ENCODE results near the gene SYT1.
A peak's percentile ranks its signal among the peaks of the same experiment; 100 is the strongest.

Gene SYT1

DNA sequence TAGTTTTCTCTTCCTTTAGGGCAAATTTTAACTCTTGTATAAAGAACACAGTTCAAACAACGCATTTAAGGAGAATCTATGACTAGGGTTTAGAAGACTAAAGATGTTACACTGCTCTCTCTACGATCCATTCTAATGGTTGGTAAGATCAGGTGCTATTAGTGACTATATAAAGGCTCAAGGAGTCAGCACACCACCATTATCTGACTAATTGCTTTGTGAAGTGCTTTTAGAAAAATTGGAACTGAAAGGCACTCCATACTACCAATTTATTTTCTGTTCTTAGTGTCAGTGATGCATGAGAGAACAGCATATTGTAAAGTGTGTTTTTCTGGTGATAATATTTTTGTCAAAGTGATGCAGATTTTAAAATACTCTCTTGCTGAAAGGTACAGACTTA, 136.8 kb downstream of the SYT1 start:
- H3K9me3 ChIP-seq (ENCODE audit: control insufficient read depth, low read length) = no peaks in the 10 kb centered on the region
- H3K79me1 ChIP-seq (replicated peaks; ENCODE audit: low read length, poor library complexity, severe bottlenecking) = no peaks in the 10 kb centered on the region
- H3K27me3 ChIP-seq (ENCODE audit: control insufficient read depth in 1 of 2, insufficient read depth in 1 of 2, low read length in 2 of 2) = no peaks in the 10 kb centered on the region
- H3K4me1 ChIP-seq (ENCODE audit: control insufficient read depth, insufficient read depth, low read depth, low read length) = no peaks in the 10 kb centered on the region
- no peak overlapping the region for H2BK120ac ChIP-seq (ENCODE audit: low read depth, low read length)
- no peak overlapping the region for H4K91ac ChIP-seq (ENCODE audit: low read length)
- H3K36me3 ChIP-seq (ENCODE audit: control insufficient read depth in 1 of 2, insufficient read depth in 2 of 2, low read depth in 1 of 2, low read length in 2 of 2) = no peaks in the 10 kb centered on the region
- no peak overlapping the region for H3K27ac ChIP-seq (ENCODE audit: low read length, poor library complexity, severe bottlenecking)
- H3K9ac ChIP-seq (ENCODE audit: low read length) = no peak overlapping the region
- no peak overlapping the region for H3K18ac ChIP-seq (ENCODE audit: low read depth in 1 of 2, low read length in 2 of 2)
- H3K4me3 ChIP-seq (ENCODE audit: insufficient read depth in 1 of 2, low read depth in 1 of 2, low read length in 2 of 2) = no peak overlapping the region
- no peak overlapping the region for H3K14ac ChIP-seq (ENCODE audit: low read length in 2 of 2)
- H2AFZ ChIP-seq (ENCODE audit: low read depth, low read length) = no peak overlapping the region
- H2AK5ac ChIP-seq (ENCODE audit: low read length, severe bottlenecking) = no peak overlapping the region
- no peak overlapping the region for H2BK15ac ChIP-seq (ENCODE audit: low read depth, poor library complexity, severe bottlenecking)
- WGBS = no CpG with 5 or more reads among the region's 2 CpGs
- no peak overlapping the region for H3K4me2 ChIP-seq (ENCODE audit: low read length, poor library complexity, severe bottlenecking)
- H3K23ac ChIP-seq (ENCODE audit: low read length in 2 of 2) = no peak overlapping the region
- H3K4ac ChIP-seq (ENCODE audit: low read depth in 1 of 2, low read length in 2 of 2) = no peak overlapping the region
- H4K8ac ChIP-seq (ENCODE audit: low read length) = no peak overlapping the region
- H2BK5ac ChIP-seq (ENCODE audit: low read depth, low read length, poor library complexity, severe bottlenecking) = no peak overlapping the region
- no peak for DNase-seq
- H2BK12ac ChIP-seq (ENCODE audit: low read length in 2 of 2) = no peak overlapping the region

DNA sequence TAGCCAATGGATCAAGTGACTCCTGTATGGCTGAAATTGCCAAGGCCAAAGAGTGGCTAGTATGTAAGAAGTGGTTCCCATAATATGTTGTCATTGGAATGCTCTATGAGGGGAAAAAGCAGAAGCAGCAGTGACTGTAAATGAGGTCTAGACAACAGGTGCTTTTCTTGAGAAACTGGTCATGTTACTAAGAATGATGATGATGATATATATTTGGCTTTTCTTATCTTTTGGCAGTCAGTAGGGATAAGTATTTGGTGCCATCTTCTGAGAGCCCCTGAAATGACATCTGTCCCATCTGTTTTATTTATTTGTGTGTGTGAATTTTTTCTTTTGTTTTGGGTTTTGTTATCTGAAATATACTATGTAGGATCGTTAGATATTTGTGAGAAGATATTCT, 141.7 kb downstream of the SYT1 start:
- H3K4me3 ChIP-seq (ENCODE audit: insufficient read depth in 1 of 2, low read depth in 1 of 2, low read length in 2 of 2) = no peak overlapping the region
- H3K9ac ChIP-seq (ENCODE audit: low read length) = no peak overlapping the region
- H2BK12ac ChIP-seq (ENCODE audit: low read length in 2 of 2) = no peak overlapping the region
- H3K4me1 ChIP-seq (ENCODE audit: control insufficient read depth, insufficient read depth, low read depth, low read length) = no peaks in the 10 kb centered on the region
- peak; percentile 17 for DNase-seq
- no peak overlapping the region for H2BK5ac ChIP-seq (ENCODE audit: low read depth, low read length, poor library complexity, severe bottlenecking)
- WGBS = 75% methylated on average over 1 of the region's 1 CpG
- H3K79me1 ChIP-seq (replicated peaks; ENCODE audit: low read length, poor library complexity, severe bottlenecking) = no peaks in the 10 kb centered on the region
- H3K4me2 ChIP-seq (ENCODE audit: low read length, poor library complexity, severe bottlenecking) = no peak overlapping the region
- no peaks in the 10 kb centered on the region for H3K36me3 ChIP-seq (ENCODE audit: control insufficient read depth in 1 of 2, insufficient read depth in 2 of 2, low read depth in 1 of 2, low read length in 2 of 2)
- no peak overlapping the region for H2AK5ac ChIP-seq (ENCODE audit: low read length, severe bottlenecking)
- H4K91ac ChIP-seq (ENCODE audit: low read length) = no peak overlapping the region
- H3K9me3 ChIP-seq (ENCODE audit: control insufficient read depth, low read length) = no peaks in the 10 kb centered on the region
- no peak overlapping the region for H2BK120ac ChIP-seq (ENCODE audit: low read depth, low read length)
- H3K18ac ChIP-seq (ENCODE audit: low read depth in 1 of 2, low read length in 2 of 2) = no peak overlapping the region
- no peak overlapping the region for H2BK15ac ChIP-seq (ENCODE audit: low read depth, poor library complexity, severe bottlenecking)
- H3K23ac ChIP-seq (ENCODE audit: low read length in 2 of 2) = no peak overlapping the region
- H3K4ac ChIP-seq (ENCODE audit: low read depth in 1 of 2, low read length in 2 of 2) = no peak overlapping the region
- no peaks in the 10 kb centered on the region for H3K27me3 ChIP-seq (ENCODE audit: control insufficient read depth in 1 of 2, insufficient read depth in 1 of 2, low read length in 2 of 2)
- H4K8ac ChIP-seq (ENCODE audit: low read length) = no peak overlapping the region
- H2AFZ ChIP-seq (ENCODE audit: low read depth, low read length) = no peak overlapping the region
- no peak overlapping the region for H3K27ac ChIP-seq (ENCODE audit: low read length, poor library complexity, severe bottlenecking)
- no peak overlapping the region for H3K14ac ChIP-seq (ENCODE audit: low read length in 2 of 2)

DNA sequence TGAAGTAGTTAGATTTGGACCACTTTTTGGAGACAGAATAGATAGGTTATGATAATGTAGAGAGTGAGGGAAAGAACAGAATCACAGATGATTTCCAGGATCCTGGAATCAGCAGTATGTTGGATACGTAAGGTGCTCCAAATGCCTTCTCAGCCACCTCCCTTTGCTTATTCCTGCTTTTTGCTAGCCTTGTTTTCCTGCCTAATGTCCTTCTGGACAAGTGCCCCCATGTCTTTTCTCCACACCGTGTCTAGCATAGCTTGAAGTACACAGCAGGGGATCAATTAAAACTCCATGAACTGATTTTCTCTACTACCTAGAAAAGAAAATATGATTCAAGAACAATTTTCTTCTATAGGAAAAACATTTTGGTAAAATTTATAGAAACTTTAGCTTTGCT, 144.0 kb downstream of the SYT1 start:
- Histone ChIP-seq H3K9me3 (ENCODE audit: control insufficient read depth, low read length) (no peaks in the 10 kb centered on the region), H3K79me1 (replicated peaks; ENCODE audit: low read length, poor library complexity, severe bottlenecking) (no peaks in the 10 kb centered on the region), H2AFZ (ENCODE audit: low read depth, low read length) (no peak overlapping the region), H2BK5ac (ENCODE audit: low read depth, low read length, poor library complexity, severe bottlenecking) (no peak overlapping the region), H3K4me2 (ENCODE audit: low read length, poor library complexity, severe bottlenecking) (no peak overlapping the region), H3K36me3 (ENCODE audit: control insufficient read depth in 1 of 2, insufficient read depth in 2 of 2, low read depth in 1 of 2, low read length in 2 of 2) (no peaks in the 10 kb centered on the region), H4K91ac (ENCODE audit: low read length) (no peak overlapping the region), H4K8ac (ENCODE audit: low read length) (no peak overlapping the region), H3K23ac (ENCODE audit: low read length in 2 of 2) (no peak overlapping the region), H2AK5ac (ENCODE audit: low read length, severe bottlenecking) (no peak overlapping the region), H3K4me3 (ENCODE audit: insufficient read depth in 1 of 2, low read depth in 1 of 2, low read length in 2 of 2) (no peak overlapping the region), H3K18ac (ENCODE audit: low read depth in 1 of 2, low read length in 2 of 2) (no peak overlapping the region), H3K14ac (ENCODE audit: low read length in 2 of 2) (no peak overlapping the region), H2BK120ac (ENCODE audit: low read depth, low read length) (no peak overlapping the region), H2BK12ac (ENCODE audit: low read length in 2 of 2) (no peak overlapping the region), H3K27ac (ENCODE audit: low read length, poor library complexity, severe bottlenecking) (no peak overlapping the region), H2BK15ac (ENCODE audit: low read depth, poor library complexity, severe bottlenecking) (no peak overlapping the region), H3K4ac (ENCODE audit: low read depth in 1 of 2, low read length in 2 of 2) (no peak overlapping the region), H3K27me3 (ENCODE audit: control insufficient read depth in 1 of 2, insufficient read depth in 1 of 2, low read length in 2 of 2) (no peaks in the 10 kb centered on the region), H3K4me1 (ENCODE audit: control insufficient read depth, insufficient read depth, low read depth, low read length) (peaks cover 4% of the 10 kb centered on the region), H3K9ac (ENCODE audit: low read length) (no peak overlapping the region)
- no peak for DNase-seq
- WGBS = 96% methylated on average over 1 of the region's 2 CpGs

DNA sequence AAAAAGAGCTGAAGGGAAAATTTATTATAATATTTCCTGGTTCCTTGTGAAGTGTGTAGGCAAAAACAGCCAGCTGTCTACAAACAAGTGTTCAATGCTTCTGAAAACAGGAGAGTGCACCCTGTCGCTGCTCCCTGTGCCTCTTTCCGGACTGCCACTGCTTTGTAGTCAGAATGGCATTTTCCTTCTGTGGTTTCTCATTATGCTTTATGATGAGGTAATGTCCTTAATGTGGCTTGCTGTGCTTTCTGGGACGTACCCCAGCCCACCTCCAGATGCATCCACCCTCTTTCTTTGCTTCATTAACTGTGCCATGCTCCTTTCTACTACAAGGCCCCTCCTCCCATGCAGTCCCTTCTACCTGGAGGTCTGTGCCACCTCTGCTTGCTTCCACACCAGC, 148.1 kb downstream of the SYT1 start:
- no peak overlapping the region for H3K27ac ChIP-seq (ENCODE audit: low read length, poor library complexity, severe bottlenecking)
- H2BK120ac ChIP-seq (ENCODE audit: low read depth, low read length) = no peak overlapping the region
- no peak overlapping the region for H3K9ac ChIP-seq (ENCODE audit: low read length)
- H3K79me1 ChIP-seq (replicated peaks; ENCODE audit: low read length, poor library complexity, severe bottlenecking) = no peaks in the 10 kb centered on the region
- no peak overlapping the region for H2AFZ ChIP-seq (ENCODE audit: low read depth, low read length)
- no peak overlapping the region for H3K4me3 ChIP-seq (ENCODE audit: insufficient read depth in 1 of 2, low read depth in 1 of 2, low read length in 2 of 2)
- H3K4me2 ChIP-seq (ENCODE audit: low read length, poor library complexity, severe bottlenecking) = no peak overlapping the region
- no peak overlapping the region for H3K18ac ChIP-seq (ENCODE audit: low read depth in 1 of 2, low read length in 2 of 2)
- no peaks in the 10 kb centered on the region for H3K36me3 ChIP-seq (ENCODE audit: control insufficient read depth in 1 of 2, insufficient read depth in 2 of 2, low read depth in 1 of 2, low read length in 2 of 2)
- no peak overlapping the region for H4K8ac ChIP-seq (ENCODE audit: low read length)
- H4K91ac ChIP-seq (ENCODE audit: low read length) = no peak overlapping the region
- no peak overlapping the region for H2BK12ac ChIP-seq (ENCODE audit: low read length in 2 of 2)
- H3K4ac ChIP-seq (ENCODE audit: low read depth in 1 of 2, low read length in 2 of 2) = no peak overlapping the region
- H2BK15ac ChIP-seq (ENCODE audit: low read depth, poor library complexity, severe bottlenecking) = no peak overlapping the region
- peaks cover under 1% of the 10 kb centered on the region for H3K9me3 ChIP-seq (ENCODE audit: control insufficient read depth, low read length)
- 89% methylated on average over 3 of the region's 3 CpGs for WGBS
- H3K23ac ChIP-seq (ENCODE audit: low read length in 2 of 2) = no peak overlapping the region
- no peaks in the 10 kb centered on the region for H3K27me3 ChIP-seq (ENCODE audit: control insufficient read depth in 1 of 2, insufficient read depth in 1 of 2, low read length in 2 of 2)
- peak overlapping the region in 1 of 2 experiments; percentile 81 for H3K14ac ChIP-seq (ENCODE audit: low read length in 2 of 2)
- no peak overlapping the region for H2AK5ac ChIP-seq (ENCODE audit: low read length, severe bottlenecking)
- no peak for DNase-seq
- peaks cover 4% of the 10 kb centered on the region for H3K4me1 ChIP-seq (ENCODE audit: control insufficient read depth, insufficient read depth, low read depth, low read length)
- H2BK5ac ChIP-seq (ENCODE audit: low read depth, low read length, poor library complexity, severe bottlenecking) = no peak overlapping the region
